Superior temporal gyrus (tissue), 1 donor: ENCODE measurements around the gene SS18L1.

Experiments
- DNase-seq: peaks from one replicate; pipeline ENCODE4 v3.0.0-alpha.2; 2016; ENCODE audit errors: extremely low spot score

SS18L1 gene

GRCh38 chr20:62170536-62170935, 27.0 kb downstream of the SS18L1 start:
- no peak for DNase-seq

- DNase-seq: no peak
Observed at GRCh38 chr20:62171245-62171644, 27.7 kb downstream of the SS18L1 start.

DNA sequence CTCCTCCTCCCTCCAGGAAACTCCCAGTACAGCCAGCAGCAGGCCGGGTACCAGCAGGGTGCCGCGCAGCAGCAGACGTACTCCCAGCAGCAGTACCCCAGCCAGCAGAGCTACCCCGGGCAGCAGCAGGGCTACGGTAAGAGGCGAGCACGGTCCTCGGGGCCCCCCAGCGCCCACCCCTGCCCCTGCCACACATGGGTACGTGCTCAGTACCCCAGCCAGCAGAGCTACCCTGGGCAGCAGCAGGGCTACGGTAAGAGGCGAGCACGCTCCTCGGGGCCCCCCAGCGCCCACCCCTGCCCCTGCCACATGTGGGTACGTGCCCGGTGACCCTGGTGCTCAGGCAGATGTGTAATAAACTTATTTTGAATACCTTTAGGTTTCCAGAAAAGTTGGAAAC, 29.1 kb downstream of the SS18L1 start:
- DNase-seq: no peak

DNA sequence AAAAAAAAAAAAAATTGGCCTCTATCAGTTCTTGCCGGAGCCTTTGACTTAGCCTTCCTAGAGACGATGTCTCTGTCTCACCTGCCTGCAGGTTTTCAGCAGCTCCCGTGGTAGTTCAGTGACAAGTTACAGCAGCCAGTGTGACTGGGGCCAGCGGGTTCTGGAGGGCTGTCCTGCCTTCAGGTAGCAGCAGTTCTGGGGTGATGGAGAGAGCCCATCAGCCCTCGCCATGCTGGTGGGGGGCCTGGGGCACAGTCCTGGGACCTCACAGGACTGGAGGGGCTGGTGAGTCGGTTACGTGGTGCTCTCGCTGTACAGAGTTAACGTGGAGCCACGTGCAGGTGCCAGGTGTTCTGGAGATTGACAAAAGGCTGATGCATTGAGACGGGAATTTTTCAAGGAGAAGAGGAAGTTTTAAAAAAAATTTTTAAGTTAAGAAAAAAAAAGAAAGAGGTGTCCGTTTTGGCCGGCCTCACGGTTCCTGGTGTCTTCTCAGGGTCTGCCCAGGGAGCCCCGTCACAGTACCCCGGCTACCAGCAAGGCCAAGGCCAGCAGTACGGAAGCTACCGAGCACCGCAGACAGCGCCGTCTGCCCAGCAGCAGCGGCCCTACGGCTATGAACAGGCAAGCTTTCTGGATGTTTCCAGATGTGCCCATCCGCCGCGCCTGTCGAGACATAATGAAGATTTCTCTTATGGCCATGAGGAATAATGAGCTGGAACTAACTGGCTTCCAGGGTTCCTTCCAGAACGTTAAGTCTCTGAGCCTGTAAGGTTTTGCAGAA, 30.6 kb downstream of the SS18L1 start:
- no peak for DNase-seq

DNA sequence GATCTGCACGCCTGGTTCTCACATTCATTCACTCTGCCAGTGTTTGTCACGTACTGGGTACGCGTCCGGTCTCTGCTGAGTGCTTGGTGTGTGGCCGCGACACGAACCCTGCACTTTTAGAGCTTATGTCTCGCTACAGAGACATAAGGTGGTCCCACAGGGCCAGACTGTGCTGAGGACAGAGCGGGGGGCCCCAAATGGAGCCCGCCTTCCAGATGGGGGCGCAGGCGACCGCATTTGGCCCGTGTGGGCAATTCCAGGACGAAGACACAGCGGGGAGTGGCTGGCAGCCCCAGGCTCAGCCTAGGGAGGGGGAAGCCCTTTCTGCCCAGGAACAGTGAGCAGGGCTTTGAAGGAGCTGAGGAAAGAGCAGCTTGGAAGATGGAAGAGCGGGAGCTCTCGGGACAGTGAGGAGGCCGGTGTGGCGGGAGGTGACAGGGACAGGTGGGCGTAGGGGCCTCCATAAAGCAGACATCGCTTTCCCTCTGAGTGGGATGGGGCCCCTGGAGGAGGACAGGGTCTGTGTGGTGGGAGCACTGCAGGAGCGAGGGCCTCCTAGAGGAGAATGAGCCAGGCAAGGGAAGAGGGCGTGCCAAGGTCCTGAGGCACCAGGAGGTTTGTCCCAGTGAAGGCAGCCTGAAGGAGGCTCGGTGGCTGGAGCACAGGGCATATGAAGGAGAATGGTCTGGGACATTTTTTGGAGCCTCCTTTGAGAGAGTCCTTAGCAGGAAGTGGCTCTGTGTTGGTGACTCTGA, 31.5 kb downstream of the SS18L1 start:
- no peak for DNase-seq

DNA sequence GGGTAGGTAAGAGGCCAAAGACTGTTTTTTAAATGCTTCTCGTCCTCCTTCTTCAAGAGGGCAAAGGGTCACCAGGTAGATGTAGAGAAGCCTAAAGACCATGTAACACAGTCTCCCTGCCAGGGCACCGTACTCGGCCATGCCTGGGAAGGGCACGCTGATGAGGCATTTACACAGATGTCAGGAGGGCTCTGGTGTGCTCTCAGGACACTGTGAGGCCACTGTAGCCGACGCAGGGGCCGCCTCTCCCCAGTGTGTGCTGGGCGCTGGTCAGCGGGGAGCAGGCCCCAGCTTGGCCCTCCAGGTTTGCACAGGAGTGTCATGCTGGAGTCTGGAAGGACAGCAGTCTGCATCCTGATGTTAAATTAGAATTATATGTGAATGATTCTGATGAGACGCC, 32.1 kb downstream of the SS18L1 start:
- no peak for DNase-seq

- no peak for DNase-seq
Observed at GRCh38 chr20:62176866-62177265, 33.3 kb downstream of the SS18L1 start.

GRCh38 chr20:62177307-62177706, 33.7 kb downstream of the SS18L1 start:
- DNase-seq: no peak

GRCh38 chr20:62178316-62179161, 35.0 kb downstream of the SS18L1 start:
- DNase-seq: no peak

- no peak for DNase-seq
Observed at GRCh38 chr20:62179162-62179504, 35.6 kb downstream of the SS18L1 start.

- peak; percentile 10 for DNase-seq
Observed at GRCh38 chr20:62181808-62182207, 38.2 kb downstream of the SS18L1 start.

- DNase-seq: peak; percentile 98
Observed at GRCh38 chr20:62182469-62183425, 39.2 kb downstream of the SS18L1 start, which contains the start of gene MTG2. Gene MTG2 (plus strand): TSS chr20:62183028. CDS start chr20:62193421, 10,393 bp downstream.

GRCh38 chr20:62183426-62184142, 40.0 kb downstream of the SS18L1 start:
- no peak for DNase-seq

- no peak for DNase-seq
Observed at GRCh38 chr20:62186096-62186426, 42.5 kb downstream of the SS18L1 start.

GRCh38 chr20:62186887-62187866, 43.6 kb downstream of the SS18L1 start:
- DNase-seq: no peak

GRCh38 chr20:62190639-62191411, 47.3 kb downstream of the SS18L1 start:
- DNase-seq: no peak

DNA sequence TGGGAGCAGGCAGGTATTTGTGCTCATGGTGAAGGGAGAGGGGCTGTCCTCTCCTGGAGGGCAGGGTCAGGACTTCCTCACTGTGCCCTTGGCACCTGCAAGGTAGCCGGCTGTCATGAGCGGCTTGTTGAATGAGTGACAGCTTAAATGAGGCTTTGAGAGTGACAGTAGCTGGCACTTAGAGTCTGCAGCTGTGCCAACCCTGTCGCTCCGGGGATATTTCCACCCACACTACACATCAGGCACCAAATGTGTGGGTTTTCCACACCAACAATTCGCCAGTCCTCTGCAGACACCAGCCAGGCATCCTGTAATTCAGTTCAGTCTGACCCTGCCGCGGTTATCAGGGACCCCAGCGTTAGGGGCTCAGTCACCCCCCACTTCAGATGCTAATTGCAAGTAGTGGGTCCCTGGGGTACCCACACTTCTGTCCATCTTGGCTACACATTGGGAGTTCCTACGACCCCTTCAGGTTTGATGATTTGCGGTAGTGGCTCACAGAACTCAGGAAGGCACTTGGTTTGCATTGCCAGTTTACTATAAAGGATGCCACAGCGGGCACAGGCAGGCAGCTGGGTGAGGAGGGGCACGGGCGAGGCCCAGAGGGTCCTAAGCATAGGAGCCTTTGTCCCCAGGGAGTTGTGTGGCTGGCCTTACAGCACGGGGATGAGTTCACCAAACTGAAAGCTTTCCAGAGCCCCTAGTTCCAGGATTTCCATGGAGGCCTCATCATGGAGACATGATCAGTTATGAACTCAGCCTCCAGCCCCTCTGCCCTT, 48.4 kb downstream of the SS18L1 start:
- no peak for DNase-seq

DNA sequence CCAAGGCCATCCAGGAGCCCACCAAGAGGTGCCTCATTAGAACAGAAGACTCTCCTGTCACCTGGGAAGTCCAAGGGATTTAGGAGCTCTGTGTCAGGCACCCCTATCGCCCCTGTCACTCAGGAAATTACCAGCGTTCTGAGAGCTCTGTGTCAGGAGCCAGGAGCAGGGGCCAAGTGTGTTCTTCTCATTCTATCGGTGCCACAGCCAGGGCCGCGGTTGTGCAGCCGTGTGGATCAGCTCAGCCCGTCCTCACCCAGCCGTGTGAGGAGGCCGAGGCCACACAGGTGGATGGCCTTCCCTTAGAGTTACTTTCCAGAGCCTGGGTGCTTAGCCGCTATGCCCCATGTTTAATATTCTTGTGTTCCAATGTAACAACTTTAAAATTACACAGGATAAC, 49.1 kb downstream of the SS18L1 start:
- no peak for DNase-seq
